Measurements from ENCODE around the gene HEATR5A.
A peak's percentile ranks its signal among the peaks of the same experiment; 100 is the strongest.
"Not testable (repeated sequence)": the region's sequence is repeated elsewhere in the genome, so short reads cannot be mapped to it uniquely, and the experiment has no call there.

Gene HEATR5A

GRCh38 chr14:31420319-31421111 lies at the start of gene HEATR5A:
Gene HEATR5A, minus strand, starts transcription at chr14:31420550. Its CDS starts 17,575 bp downstream, at chr14:31402975.
- DNase-seq: peak; percentile 94 to 96

GRCh38 chr14:31466554-31466953 lies 46.2 kb upstream of the HEATR5A start:
- no peak for DNase-seq

- no peak for DNase-seq
Measured at GRCh38 chr14:31465111-31465510, 44.8 kb upstream of the HEATR5A start.

- not testable (repeated sequence) for DNase-seq
Measured at GRCh38 chr14:31462450-31462849, 42.1 kb upstream of the HEATR5A start.

GRCh38 chr14:31461545-31461944 lies 41.2 kb upstream of the HEATR5A start:
- DNase-seq: no peak

GRCh38 chr14:31457665-31458659 lies 37.6 kb upstream of the HEATR5A start:
- no peak for DNase-seq

- peak; percentile 97 to 98 for DNase-seq
Measured at GRCh38 chr14:31456841-31457664, 36.7 kb upstream of the HEATR5A start, which contains the start of gene DTD2. Gene DTD2, minus strand, starts transcription at chr14:31457506. Its CDS starts 113 bp downstream, at chr14:31457393.

- peak; percentile 24 to 62 for DNase-seq
Measured at GRCh38 chr14:31449971-31450610, 29.7 kb upstream of the HEATR5A start.

- no peak for DNase-seq
Measured at GRCh38 chr14:31449136-31449535, 28.8 kb upstream of the HEATR5A start.

- DNase-seq: no peak
Measured at GRCh38 chr14:31445703-31446102, 25.4 kb upstream of the HEATR5A start.

GRCh38 chr14:31442284-31442683 lies 21.9 kb upstream of the HEATR5A start:
- no peak for DNase-seq

GRCh38 chr14:31441273-31442111 lies 21.1 kb upstream of the HEATR5A start:
- DNase-seq: no peak

- DNase-seq: no peak
Measured at GRCh38 chr14:31440280-31440679, 19.9 kb upstream of the HEATR5A start.

- no peak for DNase-seq
Measured at GRCh38 chr14:31439561-31439960, 19.2 kb upstream of the HEATR5A start.

GRCh38 chr14:31437045-31437691 lies 16.8 kb upstream of the HEATR5A start:
- DNase-seq: not testable (repeated sequence)

- DNase-seq: no peak
Measured at GRCh38 chr14:31435276-31435675, 14.9 kb upstream of the HEATR5A start.

- DNase-seq: no peak
Measured at GRCh38 chr14:31430634-31431264, 10.4 kb upstream of the HEATR5A start.

- no peak for DNase-seq
Measured at GRCh38 chr14:31429791-31430190, 9.4 kb upstream of the HEATR5A start.

GRCh38 chr14:31428011-31428410 lies 7.7 kb upstream of the HEATR5A start:
- DNase-seq: no peak

GRCh38 chr14:31426663-31427062 lies 6.3 kb upstream of the HEATR5A start:
- DNase-seq: no peak
